ENCODE measurements around the gene LMBR1L. TPM values are rescaled to one million over a fixed set of nuclear protein-coding genes. Genes with fewer than 3 reads are reported as not detected.

Gene LMBR1L
- total and polyA plus RNA-seq, 10 of the 15 experiments (the other 5 are each of a cell fraction or from before 2014, with no cell fraction given) = 2.1 to 42.6 (median 20.0) TPM

GRCh38 chr12:49055978-49056754, 54.5 kb downstream of the LMBR1L start (continued):
- TF ChIP-seq CTCF (IDR thresholded peaks at IDR 0.05 in 2 of 3, conservative IDR thresholded peaks at IDR 0.05 in 1 of 3; ENCODE audit: control insufficient read depth in 2 of 3, extremely low read depth in 1 of 3, insufficient read depth in 1 of 3, low read depth in 3 of 3, low read length in 3 of 3) = no peak
- TF ChIP-seq POLR2A (IDR thresholded peaks at IDR 0.05; ENCODE audit: low read depth, low read length) = no peak
- TF ChIP-seq CBFB (IDR thresholded peaks at IDR 0.05; ENCODE audit: low read depth) = no peak
- no peak for TF ChIP-seq LARP7 (IDR thresholded peaks at IDR 0.05)
- TF ChIP-seq GABPA (IDR thresholded peaks at IDR 0.05; ENCODE audit: low read depth) = peak; percentile 56; the same call in 1 of the 2 replicates
- 0 out of 3 replicates have a peak, but pooled peaks have one; percentile 26 for TF ChIP-seq POU2F2 (IDR thresholded peaks at IDR 0.05; ENCODE audit: borderline replicate concordance, low read depth, low read length)
- no peak for TF ChIP-seq MEF2B (IDR thresholded peaks at IDR 0.05; ENCODE audit: partially characterized antibody, poor library complexity, severe bottlenecking)
- no peak for TF ChIP-seq MTA3 (IDR thresholded peaks at IDR 0.05; ENCODE audit: borderline replicate concordance, low read length)
- peak; percentile 74 for TF ChIP-seq HDGF (IDR thresholded peaks at IDR 0.05)
- peak; percentile 49; the same call in 1 of the 2 replicates for TF ChIP-seq CHD2 (IDR thresholded peaks at IDR 0.05; ENCODE audit: borderline replicate concordance, low read depth, low read length)
- TF ChIP-seq IKZF1 (conservative IDR thresholded peaks at IDR 0.05) = peak; percentile 63; the same call in 1 of the 2 replicates
- 0 out of 2 replicates have a peak, but pooled peaks have one; percentile 55 for TF ChIP-seq MXI1 (IDR thresholded peaks at IDR 0.05; ENCODE audit: low read depth, low read length)
- TF ChIP-seq FOS (IDR thresholded peaks at IDR 0.05; ENCODE audit: borderline replicate concordance, extremely low read depth, insufficient read length) = no peak
- TF ChIP-seq PAX8 (IDR thresholded peaks at IDR 0.05) = no peak
- TF ChIP-seq HCFC1 (IDR thresholded peaks at IDR 0.05; ENCODE audit: low read length) = peak; percentile 89
- no peak for TF ChIP-seq ZBTB33 (IDR thresholded peaks at IDR 0.05)
- no peak for TF ChIP-seq RFX5 (IDR thresholded peaks at IDR 0.05; ENCODE audit: low read depth, low read length)
- no peak for TF ChIP-seq KAT2A (conservative IDR thresholded peaks at IDR 0.05; ENCODE audit: control insufficient read depth, low read depth, low read length)
- TF ChIP-seq NBN (IDR thresholded peaks at IDR 0.05) = 0 out of 2 replicates have a peak, but pooled peaks have one; percentile 25
- 0 out of 2 replicates have a peak, but pooled peaks have one; percentile 23 for TF ChIP-seq CREB1 (IDR thresholded peaks at IDR 0.05; ENCODE audit: low read depth)

Measured in GM12878 (cell line).